Keratinocyte (primary cell): ENCODE results near the gene ADGRF3. TPM values are rescaled to one million over a fixed set of nuclear protein-coding genes. Genes with fewer than 3 reads are reported as not detected.

Source experiments
- DNase-seq: peaks from one replicate; pipeline ENCODE4 v3.0.0-alpha.2; 2011; ENCODE audit warnings: low read depth, missing footprints, low spot score
- FAIRE-seq: peaks from 2 replicates; lab custom pipeline; 2011; peaks lifted over from hg19 to GRCh38; lab: Jason Lieb, UNC
- H2AFZ ChIP-seq: 2 replicates; pipeline ENCODE4 v1.6.0; 2012; ENCODE audit warnings: low read length, control low read depth, inconsistent platforms; ENCODE audit not compliant: control insufficient read depth
- H3K27ac ChIP-seq: 2 replicates; pipeline ENCODE4 v1.5.1; 2011; ENCODE audit warnings: low read length; ENCODE audit not compliant: control insufficient read depth, insufficient read depth
- H3K27me3 ChIP-seq: 3 replicates; pipeline ENCODE4 v1.6.0; 2011; ENCODE audit warnings: low read length; ENCODE audit not compliant: control insufficient read depth, insufficient read depth; ENCODE audit errors: extremely low read depth
- H3K36me3 ChIP-seq, 2 experiments: 2 replicates in 1 of 2; 3 replicates in 1 of 2; pipeline ENCODE4 v1.5.1; 2011; ENCODE audit warnings: low read length in 2 of 2, mild to moderate bottlenecking in 1 of 2; ENCODE audit not compliant: control insufficient read depth in 2 of 2, insufficient read depth in 2 of 2; ENCODE audit errors: extremely low read depth in 1 of 2
- H3K4me1 ChIP-seq: 3 replicates; pipeline ENCODE4 v1.5.1; 2011; ENCODE audit warnings: low read length; ENCODE audit not compliant: control insufficient read depth, insufficient read depth; ENCODE audit errors: extremely low read depth
- H3K4me2 ChIP-seq: 3 replicates; pipeline ENCODE4 v1.6.0; 2011; ENCODE audit warnings: low read depth, low read length; ENCODE audit not compliant: control insufficient read depth, insufficient read depth; ENCODE audit errors: extremely low read depth
- H3K4me3 ChIP-seq, 3 experiments: fragments of 200-600 bp in 1 of 3; sonication (generic) in 1 of 3; 2 replicates in 2 of 3; 3 replicates in 1 of 3; pipeline ENCODE4 v1.5.1; 2011 to 2016; ENCODE audit warnings: low read length in 3 of 3, mild to moderate bottlenecking in 3 of 3, control low read depth in 2 of 3, inconsistent platforms in 1 of 3, low read depth in 1 of 3, mixed read lengths in 1 of 3, mixed run types in 1 of 3, moderate library complexity in 1 of 3; ENCODE audit not compliant: control insufficient read depth in 2 of 3, insufficient read depth in 2 of 3; ENCODE audit errors: extremely low read depth in 1 of 3
- H3K79me2 ChIP-seq: 2 replicates; pipeline ENCODE4 v1.6.0; 2012; ENCODE audit warnings: low read length; ENCODE audit not compliant: control insufficient read depth, insufficient read depth
- H3K9ac ChIP-seq: 3 replicates; pipeline ENCODE4 v1.6.0; 2011; ENCODE audit warnings: low read length; ENCODE audit not compliant: control insufficient read depth, insufficient read depth; ENCODE audit errors: extremely low read depth
- H3K9me1 ChIP-seq: 3 replicates; pipeline ENCODE4 v1.6.0; 2011; ENCODE audit warnings: low read length; ENCODE audit not compliant: control insufficient read depth, insufficient read depth; ENCODE audit errors: extremely low read depth
- H3K9me3 ChIP-seq: 2 replicates; pipeline ENCODE4 v1.5.1; 2012; ENCODE audit warnings: low read depth, low read length; ENCODE audit not compliant: control insufficient read depth
- H4K20me1 ChIP-seq: 3 replicates; pipeline ENCODE4 v1.6.0; 2011; ENCODE audit warnings: low read length; ENCODE audit not compliant: control insufficient read depth, insufficient read depth; ENCODE audit errors: extremely low read depth
- CTCF ChIP-seq, 3 experiments: IDR thresholded peaks in 1 of 3; conservative IDR thresholded peaks in 1 of 3; optimal IDR thresholded peaks in 1 of 3; 2 replicates in 2 of 3; 3 replicates in 1 of 3; pipeline versions ENCODE3 to v1.5.1; 2011; ENCODE audit warnings: low read length in 3 of 3, mild to moderate bottlenecking in 3 of 3, moderate library complexity in 2 of 3, control low read depth in 1 of 3, inconsistent platforms in 1 of 3; ENCODE audit not compliant: insufficient read depth in 2 of 3; ENCODE audit errors: extremely low read depth in 1 of 3
- EZH2 ChIP-seq: IDR thresholded peaks from one replicate; pipeline ENCODE4 v1.6.1; 2012; ENCODE audit warnings: inconsistent platforms, mild to moderate bottlenecking, low read length, moderate library complexity
- dilution Hi-C: fragments of 300-500 bp; cut with MboI; formaldehyde crosslinking; loops from one replicate; pipeline ENCODE4 v1.7.0; 2020; ENCODE audit warnings: low sequenced_read_pairs; ENCODE audit not compliant: extremely low pct_ligation_motif_present
- polyA plus RNA-seq, 5 experiments: library from polyadenylated mRNA; depleted of rRNA in 3 of 5; stranded (reverse) in 3 of 5; stranded (forward) in 1 of 5; unstranded in 1 of 5; fragments of >200 nt; gene quantifications; 1 replicate in 1 of 5; 2 replicates in 3 of 5; 3 replicates in 1 of 5; pipeline versions ENCODE4 v1.2.1 to v1.2.3, GENCODE V29; 2011 to 2012; ENCODE audit warnings: missing spikeins in 2 of 5, low read depth in 1 of 5, low replicate concordance in 1 of 5

ADGRF3 gene
- polyA plus RNA-seq, 1 donor (not counting 4 experiments of a cell fraction or from before 2014, with no cell fraction given): 0.17 TPM

DNA sequence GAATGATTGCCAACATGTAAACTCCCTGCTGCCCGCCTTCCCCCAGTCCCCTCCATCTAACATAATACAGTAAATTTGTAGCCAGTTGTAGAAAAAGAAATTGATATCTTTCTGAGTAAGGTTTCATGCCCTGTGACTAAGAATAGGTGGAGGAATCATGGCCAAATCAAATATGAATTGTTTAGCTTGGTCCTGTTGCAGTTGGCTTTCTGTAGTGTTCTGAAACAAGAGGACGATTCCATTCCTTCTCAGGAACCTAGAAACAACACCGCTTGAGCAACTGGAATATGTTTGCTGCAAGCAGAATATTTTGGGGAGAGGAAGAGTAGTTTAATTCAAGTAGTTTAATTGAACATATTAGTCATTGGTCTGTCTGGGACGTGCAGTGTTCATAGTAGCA, 48.1 kb upstream of the ADGRF3 start:
- dilution Hi-C loops: no loop called here
- TF ChIP-seq EZH2 (no peak), CTCF (optimal IDR thresholded peaks at IDR 0.05 in 1 of 3, IDR thresholded peaks at IDR 0.05 in 1 of 3, conservative IDR thresholded peaks at IDR 0.05 in 1 of 3; ENCODE audit: extremely low read depth in 1 of 3, insufficient read depth in 2 of 3, low read length in 3 of 3) (no peak)
- Histone ChIP-seq H3K4me1 (peaks cover 2% of the 10 kb centered on the region), H2AFZ (no peak overlapping the region), H3K4me2 (no peak overlapping the region), H3K36me3 (peaks cover 9% of the 10 kb centered on the region in 2 experiments), H3K27ac (no peak overlapping the region), H3K9ac (no peak overlapping the region), H3K79me2 (no peaks in the 10 kb centered on the region), H3K9me1 (no peaks in the 10 kb centered on the region), H3K27me3 (no peaks in the 10 kb centered on the region), H3K9me3 (no peaks in the 10 kb centered on the region), H3K4me3 (no peak overlapping the region), H4K20me1 (no peaks in the 10 kb centered on the region)
- FAIRE-seq (no peak), DNase-seq (no peak)

- DNase-seq (no peak), FAIRE-seq (no peak)
- Histone ChIP-seq H3K27ac (no peak overlapping the region), H3K79me2 (no peaks in the 10 kb centered on the region), H3K36me3 (peaks cover 5 to 8% of the 10 kb centered on the region in 2 experiments), H3K27me3 (no peaks in the 10 kb centered on the region), H4K20me1 (no peaks in the 10 kb centered on the region), H3K9ac (no peak overlapping the region), H2AFZ (no peak overlapping the region), H3K9me3 (no peaks in the 10 kb centered on the region), H3K4me3 (no peak overlapping the region), H3K4me1 (no peaks in the 10 kb centered on the region), H3K4me2 (no peak overlapping the region), H3K9me1 (no peaks in the 10 kb centered on the region)
- dilution Hi-C loops: no loop called here
- TF ChIP-seq CTCF (optimal IDR thresholded peaks at IDR 0.05 in 1 of 3, IDR thresholded peaks at IDR 0.05 in 1 of 3, conservative IDR thresholded peaks at IDR 0.05 in 1 of 3; ENCODE audit: extremely low read depth in 1 of 3, insufficient read depth in 2 of 3, low read length in 3 of 3) (no peak), EZH2 (no peak)
Observed at GRCh38 chr2:26387189-26387588, 40.6 kb upstream of the ADGRF3 start.
